D721Med (cell line): ENCODE data around the gene ADAMTS19.

Source experiments
- DNase-seq: peaks from one replicate; pipeline ENCODE4 v3.0.0; 2011; ENCODE audit warnings: low spot score; ENCODE audit not compliant: insufficient read length
- FAIRE-seq: peaks from 2 replicates; lab custom pipeline; 2011; peaks lifted over from hg19 to GRCh38; lab: Jason Lieb, UNC
- TF ChIP-seq, protein P1 (sequence below): IDR thresholded peaks from 2 replicates; pipeline ENCODE4 v1.5.1; 2012; ENCODE audit warnings: mild to moderate bottlenecking, control low read depth; ENCODE audit not compliant: insufficient read depth; ENCODE audit errors: missing control alignments

The ADAMTS19 gene

DNA sequence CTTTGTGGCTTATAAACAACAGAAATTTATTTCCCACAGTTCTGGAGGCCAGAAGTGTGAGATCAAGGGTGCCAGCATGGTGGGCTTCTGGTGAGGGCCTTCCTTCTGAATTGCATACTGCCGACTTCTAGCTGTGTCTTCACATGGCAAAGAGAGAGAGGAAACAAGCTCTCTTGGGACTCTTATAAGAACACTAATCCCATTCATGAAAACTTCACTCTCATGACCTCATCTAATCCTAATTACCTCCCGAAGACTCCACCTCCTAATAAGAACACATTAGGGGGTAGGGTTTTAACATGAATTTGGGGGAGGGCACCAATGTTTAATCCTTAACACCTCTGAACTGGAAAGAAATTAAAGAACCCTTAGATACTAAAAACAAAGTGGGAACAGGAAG, 211.9 kb downstream of the ADAMTS19 start:
- no peak for FAIRE-seq
- TF ChIP-seq, protein P1, sequence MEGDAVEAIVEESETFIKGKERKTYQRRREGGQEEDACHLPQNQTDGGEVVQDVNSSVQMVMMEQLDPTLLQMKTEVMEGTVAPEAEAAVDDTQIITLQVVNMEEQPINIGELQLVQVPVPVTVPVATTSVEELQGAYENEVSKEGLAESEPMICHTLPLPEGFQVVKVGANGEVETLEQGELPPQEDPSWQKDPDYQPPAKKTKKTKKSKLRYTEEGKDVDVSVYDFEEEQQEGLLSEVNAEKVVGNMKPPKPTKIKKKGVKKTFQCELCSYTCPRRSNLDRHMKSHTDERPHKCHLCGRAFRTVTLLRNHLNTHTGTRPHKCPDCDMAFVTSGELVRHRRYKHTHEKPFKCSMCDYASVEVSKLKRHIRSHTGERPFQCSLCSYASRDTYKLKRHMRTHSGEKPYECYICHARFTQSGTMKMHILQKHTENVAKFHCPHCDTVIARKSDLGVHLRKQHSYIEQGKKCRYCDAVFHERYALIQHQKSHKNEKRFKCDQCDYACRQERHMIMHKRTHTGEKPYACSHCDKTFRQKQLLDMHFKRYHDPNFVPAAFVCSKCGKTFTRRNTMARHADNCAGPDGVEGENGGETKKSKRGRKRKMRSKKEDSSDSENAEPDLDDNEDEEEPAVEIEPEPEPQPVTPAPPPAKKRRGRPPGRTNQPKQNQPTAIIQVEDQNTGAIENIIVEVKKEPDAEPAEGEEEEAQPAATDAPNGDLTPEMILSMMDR: no peak
- DNase-seq: no peak

DNA sequence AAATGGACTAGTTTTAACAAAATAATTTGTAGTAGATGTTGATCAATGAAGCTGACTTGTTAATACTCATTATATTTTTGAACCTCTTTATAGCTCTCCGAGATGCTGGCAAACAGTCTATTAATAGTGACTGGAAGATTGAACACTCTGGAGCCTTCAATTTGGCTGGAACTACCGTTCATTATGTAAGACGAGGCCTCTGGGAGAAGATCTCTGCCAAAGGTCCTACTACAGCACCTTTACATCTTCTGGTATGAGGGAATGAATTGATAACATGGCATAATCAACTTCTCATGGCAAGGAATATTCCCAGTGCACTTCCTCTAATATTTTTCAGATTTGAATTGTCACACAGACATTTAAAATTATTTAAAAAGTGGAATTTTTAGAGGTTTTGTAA, 219.6 kb downstream of the ADAMTS19 start:
- FAIRE-seq: no peak
- TF ChIP-seq, protein P1: no peak
- no peak for DNase-seq

DNA sequence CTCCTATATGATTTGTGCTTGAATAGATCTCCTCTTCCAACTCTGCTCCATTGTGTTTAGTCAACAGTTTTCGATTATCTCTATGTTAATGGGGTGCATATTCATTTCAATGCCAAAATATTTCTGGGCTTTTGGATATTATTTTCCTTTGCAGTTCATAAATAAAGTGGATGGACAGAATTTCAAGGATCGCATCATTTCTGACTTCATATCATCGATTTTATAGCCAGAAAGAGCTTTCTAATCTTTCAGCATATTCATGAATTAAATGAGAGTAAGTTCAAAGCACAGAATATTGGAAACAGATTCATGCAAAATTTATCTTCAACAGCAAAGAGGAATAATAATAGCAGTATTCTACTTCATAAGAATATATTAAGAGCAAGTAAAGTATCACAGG, 227.8 kb downstream of the ADAMTS19 start:
- no peak for FAIRE-seq
- no peak for DNase-seq
- TF ChIP-seq, protein P1: no peak

DNA sequence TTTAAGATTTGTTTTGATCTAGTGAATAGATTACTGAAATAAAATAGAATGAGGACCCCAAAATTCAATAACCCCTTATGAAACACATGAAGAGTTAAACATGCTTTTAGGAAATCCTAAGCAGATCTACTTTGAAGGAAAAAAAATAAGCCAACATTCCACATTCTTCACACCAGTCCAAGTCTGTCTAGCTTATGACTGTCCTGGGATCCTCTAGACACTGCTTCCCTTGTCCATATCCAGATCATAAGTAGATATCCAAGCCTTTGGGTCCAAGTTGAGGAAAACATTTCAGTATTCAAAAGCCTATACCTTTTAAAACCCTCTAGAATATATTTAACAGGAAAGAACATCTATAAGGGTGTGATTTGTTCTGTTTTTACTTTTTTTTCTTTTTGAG, 228.9 kb downstream of the ADAMTS19 start:
- DNase-seq: no peak
- no peak for FAIRE-seq
- TF ChIP-seq, protein P1: no peak

DNA sequence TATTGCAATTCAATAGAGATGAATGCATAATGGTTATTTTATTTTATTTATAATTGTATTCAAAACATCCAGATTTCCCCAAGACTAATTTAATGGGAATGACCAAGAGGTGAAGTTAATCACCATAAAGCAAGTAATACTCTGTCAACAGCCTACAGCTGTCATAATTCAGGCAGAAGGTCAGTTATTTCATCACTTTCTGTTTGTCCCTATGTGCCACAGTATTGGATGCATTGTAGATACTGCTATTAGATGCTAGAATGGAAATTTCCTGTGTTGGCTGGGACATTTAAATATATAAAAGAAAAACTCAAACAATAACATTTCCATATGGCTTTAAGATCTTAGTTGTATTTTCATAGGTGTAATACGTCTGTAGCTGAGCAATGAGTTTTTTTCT, 231.1 kb downstream of the ADAMTS19 start:
- no peak for DNase-seq
- no peak for FAIRE-seq
- TF ChIP-seq, protein P1: no peak

DNA sequence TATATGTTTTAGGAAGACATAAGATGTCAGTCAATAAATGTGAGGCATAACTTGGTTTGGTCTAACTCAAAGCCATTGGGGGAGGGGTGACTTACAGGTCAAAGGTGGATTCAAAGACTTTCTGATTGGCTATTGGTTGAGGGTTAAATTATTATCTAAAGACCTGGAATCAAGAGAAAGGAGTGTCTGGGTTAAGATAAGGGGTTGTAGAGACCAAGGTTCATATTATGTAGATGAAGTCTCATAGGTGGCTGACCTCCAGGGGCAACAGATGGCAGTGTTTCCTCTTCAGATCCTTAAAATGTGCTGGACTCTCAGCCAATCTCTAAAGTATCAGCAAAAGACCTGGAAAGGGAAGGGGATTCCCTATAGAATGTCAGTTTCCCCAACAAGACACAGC, 236.5 kb downstream of the ADAMTS19 start:
- TF ChIP-seq, protein P1: no peak
- DNase-seq (no peak), FAIRE-seq (no peak)

DNA sequence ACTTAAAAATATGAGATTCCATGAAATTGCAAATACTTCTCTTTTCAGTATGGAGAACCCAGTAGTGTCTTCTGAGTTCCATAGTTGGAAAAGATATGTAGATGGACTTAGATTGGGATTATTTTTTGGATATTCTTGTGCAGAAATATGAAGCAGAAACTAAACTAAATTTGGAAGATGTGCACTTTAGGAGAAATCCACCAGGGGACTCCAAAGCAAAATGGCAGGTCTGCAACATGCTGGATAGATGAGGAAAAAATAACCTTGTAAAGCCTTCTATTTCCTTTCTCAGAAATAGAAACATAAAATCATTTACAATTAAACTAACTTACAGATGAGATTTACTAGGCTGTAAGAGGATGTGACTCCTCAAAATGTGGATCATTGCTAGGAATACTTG, 238.6 kb downstream of the ADAMTS19 start:
- no peak for DNase-seq
- FAIRE-seq: no peak
- TF ChIP-seq, protein P1: no peak
